Umbilical cord (tissue), 2 donors: Measurements from ENCODE around the gene IL4. TPM values are rescaled to one million over a fixed set of nuclear protein-coding genes. Genes with fewer than 3 reads are reported as not detected.
A peak's percentile ranks its signal among the peaks of the same experiment; 100 is the strongest.

ENCODE experiments used
- DNase-seq: peaks from one replicate; pipeline ENCODE4 v3.0.0-alpha.2; 2015; ENCODE audit warnings: low spot score
- total RNA-seq: library from RNA; depleted of rRNA; stranded (reverse); fragments of >200 nt; gene quantifications from one replicate; pipeline ENCODE4 v1.2.3, GENCODE V29; 2014; ENCODE audit warnings: low replicate concordance; ENCODE audit not compliant: insufficient read depth

The IL4 gene
- total RNA-seq, 1 donor from 2014 or later: not detected

DNA sequence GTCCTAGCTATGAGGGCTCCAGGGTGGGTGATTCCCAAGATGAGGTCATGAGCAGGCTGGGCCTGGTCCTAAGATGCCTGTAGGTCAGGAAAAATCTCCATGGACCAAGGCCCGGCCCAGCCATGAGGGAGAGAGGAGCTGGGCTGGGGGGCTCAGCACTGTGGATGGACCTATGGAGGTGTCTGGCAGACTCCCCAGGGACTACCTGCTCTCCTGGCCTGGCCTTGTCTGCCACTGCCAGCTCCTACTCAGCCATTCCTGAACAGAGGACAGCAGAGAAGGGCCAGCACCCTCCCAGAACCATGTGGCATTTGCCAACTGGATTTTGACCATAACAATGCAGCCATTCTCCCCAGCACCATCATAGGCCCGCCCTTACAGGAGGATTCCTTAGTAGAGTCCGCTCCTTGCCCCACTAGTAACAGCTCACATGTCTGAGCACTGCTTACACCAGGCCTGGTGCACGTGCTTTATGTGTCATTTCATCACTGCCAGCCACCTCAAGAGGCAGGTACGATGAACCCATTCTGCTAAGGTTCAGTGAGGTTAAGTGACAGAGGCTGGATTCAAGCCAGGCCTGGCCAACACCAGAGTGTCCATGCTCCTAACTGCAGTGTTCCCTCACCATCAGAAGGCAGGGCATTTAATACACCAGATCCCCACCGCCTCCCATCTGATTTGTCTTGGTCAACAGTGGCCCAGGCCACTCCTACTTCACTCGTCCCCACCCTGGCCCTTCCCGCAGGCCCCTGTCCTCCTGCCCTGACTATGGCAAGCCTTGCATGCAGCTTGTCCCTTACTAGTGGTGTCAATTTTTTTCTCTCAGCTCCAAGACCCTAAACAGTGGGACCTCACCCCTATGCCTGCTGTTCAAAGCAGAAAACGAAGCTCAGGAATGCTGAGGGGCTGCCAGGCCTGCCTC is 15.1 kb upstream of the IL4 start:
- no peak for DNase-seq

DNA sequence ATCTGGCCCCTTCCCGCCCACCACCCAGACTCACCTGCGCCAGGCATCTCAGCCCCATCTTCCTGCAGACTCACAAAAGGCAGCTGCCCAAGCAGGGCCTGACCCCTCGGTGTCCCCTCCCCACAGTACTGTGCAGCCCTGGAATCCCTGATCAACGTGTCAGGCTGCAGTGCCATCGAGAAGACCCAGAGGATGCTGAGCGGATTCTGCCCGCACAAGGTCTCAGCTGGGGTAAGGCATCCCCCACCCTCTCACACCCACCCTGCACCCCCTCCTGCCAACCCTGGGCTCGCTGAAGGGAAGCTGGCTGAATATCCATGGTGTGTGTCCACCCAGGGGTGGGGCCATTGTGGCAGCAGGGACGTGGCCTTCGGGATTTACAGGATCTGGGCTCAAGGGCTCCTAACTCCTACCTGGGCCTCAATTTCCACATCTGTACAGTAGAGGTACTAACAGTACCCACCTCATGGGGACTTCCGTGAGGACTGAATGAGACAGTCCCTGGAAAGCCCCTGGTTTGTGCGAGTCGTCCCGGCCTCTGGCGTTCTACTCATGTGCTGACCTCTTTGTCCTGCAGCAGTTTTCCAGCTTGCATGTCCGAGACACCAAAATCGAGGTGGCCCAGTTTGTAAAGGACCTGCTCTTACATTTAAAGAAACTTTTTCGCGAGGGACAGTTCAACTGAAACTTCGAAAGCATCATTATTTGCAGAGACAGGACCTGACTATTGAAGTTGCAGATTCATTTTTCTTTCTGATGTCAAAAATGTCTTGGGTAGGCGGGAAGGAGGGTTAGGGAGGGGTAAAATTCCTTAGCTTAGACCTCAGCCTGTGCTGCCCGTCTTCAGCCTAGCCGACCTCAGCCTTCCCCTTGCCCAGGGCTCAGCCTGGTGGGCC is 13.9 kb upstream of the IL4 start:
- DNase-seq: no peak

- DNase-seq: no peak
These were observed 12.4 kb upstream of the IL4 start for GRCh38 chr5:132661231-132662003.

- DNase-seq: no peak
These were observed 11.8 kb upstream of the IL4 start for GRCh38 chr5:132662004-132662401.

DNA sequence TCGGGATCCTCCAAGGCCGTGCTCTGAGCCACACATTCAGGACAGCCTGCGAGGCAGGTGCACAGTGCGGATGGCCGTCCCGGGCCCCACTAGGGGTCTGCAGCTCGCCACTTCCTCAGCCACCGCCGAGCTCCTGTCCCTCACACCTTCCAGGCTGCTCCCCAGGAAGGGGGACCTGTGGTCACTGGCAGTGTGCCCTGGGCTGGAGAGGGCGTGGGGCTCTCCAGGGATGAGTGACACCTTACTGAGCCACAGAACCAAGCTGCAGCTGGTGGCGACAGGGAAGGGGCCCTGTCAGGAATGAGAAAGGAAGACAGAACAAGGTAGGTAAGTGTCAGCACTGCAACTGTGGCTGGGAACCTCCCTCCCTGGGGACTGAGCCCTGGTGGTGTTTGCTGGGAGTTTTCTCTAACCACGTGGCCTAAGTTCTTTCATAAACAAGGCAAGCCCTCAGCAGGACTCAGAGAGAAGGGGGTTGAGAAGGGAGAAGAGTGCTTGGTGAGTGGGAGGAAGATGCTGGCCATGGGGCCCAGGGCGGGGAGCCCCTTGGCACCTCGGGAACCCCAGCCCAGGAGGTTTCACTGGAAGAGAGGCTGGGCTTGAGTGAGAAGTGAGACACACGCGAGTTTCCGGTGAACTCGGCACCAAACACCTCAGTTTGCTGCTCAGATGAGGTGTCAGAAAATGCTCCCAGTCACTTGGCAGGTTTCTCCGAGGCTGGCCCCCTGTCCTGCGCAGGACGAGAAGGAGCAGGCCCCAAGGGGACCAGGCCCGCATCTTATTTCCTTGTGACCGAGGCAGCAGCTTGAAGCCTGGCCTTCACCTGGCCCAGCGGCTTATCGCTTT is 10.6 kb upstream of the IL4 start:
- DNase-seq: no peak

DNA sequence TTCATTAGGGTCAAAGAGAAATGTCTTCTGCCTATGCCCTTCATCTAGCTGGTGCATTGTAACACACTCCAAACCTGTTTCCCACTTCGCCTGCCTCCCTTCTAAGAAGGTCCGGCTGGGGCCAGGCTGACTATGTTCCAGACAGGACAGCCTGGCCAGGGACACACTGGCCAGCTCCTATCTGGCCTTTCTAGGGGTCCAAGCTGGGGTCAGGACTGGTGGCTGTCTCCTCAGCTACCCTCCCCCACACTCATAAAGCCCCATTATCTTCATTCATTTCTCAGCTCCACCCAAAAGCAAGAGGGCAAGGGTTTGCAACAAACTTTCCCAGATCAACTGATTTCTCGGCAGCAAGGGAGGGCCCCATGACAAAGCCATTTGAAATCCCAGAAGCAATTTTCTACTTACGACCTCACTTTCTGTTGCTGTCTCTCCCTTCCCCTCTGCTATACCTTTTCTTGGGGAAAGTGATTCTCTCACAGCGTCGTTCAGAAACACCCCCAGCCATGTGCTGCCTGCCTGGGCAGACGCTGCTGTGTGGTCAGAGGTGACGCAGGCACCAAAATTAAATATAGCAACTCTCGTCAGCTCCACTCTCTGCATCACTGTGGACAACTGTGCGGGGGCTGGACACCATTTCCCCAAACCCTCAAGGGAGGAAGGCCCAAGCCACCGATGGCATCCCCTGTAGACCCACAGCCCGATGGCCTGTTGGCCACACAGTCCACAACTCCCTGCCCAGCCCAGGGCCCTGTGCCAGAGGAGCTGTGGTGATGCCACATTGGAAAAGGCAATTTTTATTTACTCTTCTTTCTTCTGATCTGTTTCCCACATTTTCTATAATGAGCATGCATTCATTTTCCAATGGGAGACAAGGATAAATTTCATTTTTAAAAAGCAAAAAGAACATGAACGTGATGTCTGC is 9.8 kb upstream of the IL4 start:
- peak; percentile 34 for DNase-seq

DNA sequence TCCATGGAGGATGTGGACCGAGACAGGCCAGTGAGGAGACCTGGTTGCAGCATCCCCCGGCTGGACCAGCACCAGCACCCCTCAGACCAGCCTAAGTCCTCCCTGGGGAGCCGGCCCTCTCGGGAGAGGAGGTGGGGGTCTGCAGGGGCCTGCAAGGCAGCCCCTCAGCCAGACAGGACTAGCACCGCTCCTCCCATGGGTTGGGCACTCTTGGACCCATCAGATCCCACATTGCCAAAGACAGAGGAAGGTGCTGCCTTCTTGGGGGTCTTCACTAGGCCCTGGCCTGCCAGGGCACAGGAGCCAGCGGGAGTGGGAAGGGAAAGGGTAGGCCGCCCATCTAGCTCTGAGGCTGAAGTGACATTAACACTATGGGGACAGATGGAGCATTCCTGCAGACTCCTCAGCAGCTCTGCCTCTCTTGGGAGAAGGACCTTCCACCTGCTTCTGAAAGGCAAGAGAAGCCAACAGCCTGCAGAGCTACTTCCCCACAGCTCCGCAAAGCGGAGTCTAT is 9.0 kb upstream of the IL4 start:
- no peak for DNase-seq

DNA sequence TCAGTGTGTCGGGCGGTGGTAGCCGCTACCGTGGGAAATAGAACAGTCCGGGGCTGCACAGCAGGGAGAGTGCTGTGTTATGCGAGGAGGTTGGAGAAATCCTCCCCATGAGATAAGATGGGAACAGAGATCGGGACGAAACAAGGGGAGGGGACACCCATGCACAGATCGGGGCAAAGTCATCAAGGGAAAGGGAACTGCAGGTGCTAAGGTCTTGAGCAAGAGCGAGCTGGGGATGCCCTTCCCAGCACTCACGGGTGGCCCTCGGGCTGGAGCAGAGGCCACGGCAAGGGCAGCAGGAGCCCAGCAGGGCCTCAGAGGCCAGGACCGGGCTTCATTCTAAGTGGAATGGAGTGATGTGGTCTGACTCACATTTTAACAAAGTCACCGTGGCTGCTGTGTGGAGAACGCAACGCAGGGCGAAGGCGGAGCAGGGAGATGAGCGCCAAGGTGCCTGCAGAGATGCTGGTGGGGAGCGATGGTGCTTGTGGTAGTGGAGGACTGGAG is 8.2 kb upstream of the IL4 start:
- no peak for DNase-seq

GRCh38 chr5:132666310-132667123 is 7.3 kb upstream of the IL4 start:
- DNase-seq: no peak

DNA sequence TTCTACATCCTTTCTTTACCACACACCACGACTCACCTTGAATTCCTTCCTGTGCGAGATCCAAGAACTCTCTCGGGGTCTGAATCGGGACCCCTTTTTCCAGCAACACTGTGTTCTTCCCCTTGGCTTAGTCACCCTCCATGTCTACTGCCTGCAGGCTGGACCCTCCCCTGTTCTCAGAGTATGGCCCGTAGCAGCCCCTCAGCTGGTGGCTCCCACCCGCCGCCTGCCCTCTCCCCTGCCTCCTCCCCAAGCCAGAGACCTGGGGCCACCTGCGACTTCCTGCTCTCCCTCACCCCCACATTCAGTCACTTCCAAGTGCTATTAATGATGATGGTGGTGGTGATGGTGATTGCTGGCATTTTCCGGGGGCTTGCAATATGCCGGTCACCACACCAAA is 6.5 kb upstream of the IL4 start:
- no peak for DNase-seq

GRCh38 chr5:132667761-132668705 is 5.8 kb upstream of the IL4 start:
- no peak for DNase-seq

GRCh38 chr5:132668706-132669454 is 4.9 kb upstream of the IL4 start:
- no peak for DNase-seq

DNA sequence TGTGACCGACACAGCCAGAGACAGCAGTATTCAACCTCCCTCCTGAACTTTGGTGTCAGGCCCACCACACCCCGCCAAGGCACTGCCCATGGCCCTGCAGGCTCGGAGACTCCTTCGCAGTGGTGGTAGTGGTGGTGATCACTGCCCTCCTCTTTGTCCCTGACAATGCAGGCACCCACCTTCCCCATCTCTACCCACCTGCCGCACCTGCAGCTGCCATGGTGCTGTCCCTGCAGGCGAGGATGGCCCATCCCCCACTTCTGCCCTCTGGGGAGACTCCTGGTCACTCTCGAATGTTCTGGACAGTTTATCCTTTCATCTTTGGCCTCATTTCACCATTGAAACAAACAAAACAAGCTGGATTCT is 4.4 kb upstream of the IL4 start:
- no peak for DNase-seq

- no peak for DNase-seq
These were observed 3.6 kb upstream of the IL4 start for GRCh38 chr5:132669966-132670882.

DNA sequence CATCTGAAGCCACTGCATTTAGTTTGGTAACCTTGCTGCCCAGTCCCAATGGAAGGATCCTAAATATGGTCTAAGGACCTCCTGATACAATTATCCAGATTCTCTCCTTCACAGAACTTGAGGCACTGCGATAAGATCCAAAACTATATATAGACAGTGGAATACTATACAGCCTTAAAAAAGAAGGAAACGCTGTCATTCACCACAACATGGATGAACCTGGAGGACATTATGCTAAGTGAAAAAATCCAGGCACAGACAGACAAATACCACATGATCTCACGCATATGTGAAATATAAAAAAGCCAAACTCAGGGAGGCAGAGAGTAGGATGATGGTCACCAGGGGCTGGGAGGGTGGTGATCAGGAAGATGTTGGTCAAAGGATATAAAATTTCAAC is 2.8 kb upstream of the IL4 start:
- DNase-seq: no peak

DNA sequence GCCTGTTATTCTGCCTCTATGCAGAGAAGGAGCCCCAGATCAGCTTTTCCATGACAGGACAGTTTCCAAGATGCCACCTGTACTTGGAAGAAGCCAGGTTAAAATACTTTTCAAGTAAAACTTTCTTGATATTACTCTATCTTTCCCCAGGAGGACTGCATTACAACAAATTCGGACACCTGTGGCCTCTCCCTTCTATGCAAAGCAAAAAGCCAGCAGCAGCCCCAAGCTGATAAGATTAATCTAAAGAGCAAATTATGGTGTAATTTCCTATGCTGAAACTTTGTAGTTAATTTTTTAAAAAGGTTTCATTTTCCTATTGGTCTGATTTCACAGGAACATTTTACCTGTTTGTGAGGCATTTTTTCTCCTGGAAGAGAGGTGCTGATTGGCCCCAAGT is 301 bp upstream of the IL4 start:
- DNase-seq: no peak
